GM06990 (cell line): ENCODE results near the gene APOB.

Experiments used
- DNase-seq: peaks from one replicate; pipeline ENCODE4 v3.0.0-alpha.2; 2011; ENCODE audit not compliant: insufficient read length; ENCODE audit errors: extremely low read depth
- H3K27me3 ChIP-seq: replicated peaks from 2 replicates; pipeline ENCODE4 v1.6.0; 2011; ENCODE audit warnings: low read length; ENCODE audit not compliant: control insufficient read depth, insufficient read depth
- H3K36me3 ChIP-seq: 2 replicates; pipeline ENCODE4 v1.5.1; 2011; ENCODE audit warnings: low read length; ENCODE audit not compliant: control insufficient read depth, insufficient read depth
- H3K4me3 ChIP-seq: replicated peaks from 2 replicates; pipeline ENCODE4 v1.5.1; 2011; ENCODE audit warnings: low read depth, mild to moderate bottlenecking, control low read depth, low read length
- TF ChIP-seq, protein P1 (sequence below): IDR thresholded peaks from 2 replicates; pipeline ENCODE4 v1.5.1; 2011; ENCODE audit warnings: low read length, control low read depth, mild to moderate bottlenecking, inconsistent platforms; ENCODE audit not compliant: insufficient read depth, poor library complexity, severe bottlenecking

Gene APOB

DNA sequence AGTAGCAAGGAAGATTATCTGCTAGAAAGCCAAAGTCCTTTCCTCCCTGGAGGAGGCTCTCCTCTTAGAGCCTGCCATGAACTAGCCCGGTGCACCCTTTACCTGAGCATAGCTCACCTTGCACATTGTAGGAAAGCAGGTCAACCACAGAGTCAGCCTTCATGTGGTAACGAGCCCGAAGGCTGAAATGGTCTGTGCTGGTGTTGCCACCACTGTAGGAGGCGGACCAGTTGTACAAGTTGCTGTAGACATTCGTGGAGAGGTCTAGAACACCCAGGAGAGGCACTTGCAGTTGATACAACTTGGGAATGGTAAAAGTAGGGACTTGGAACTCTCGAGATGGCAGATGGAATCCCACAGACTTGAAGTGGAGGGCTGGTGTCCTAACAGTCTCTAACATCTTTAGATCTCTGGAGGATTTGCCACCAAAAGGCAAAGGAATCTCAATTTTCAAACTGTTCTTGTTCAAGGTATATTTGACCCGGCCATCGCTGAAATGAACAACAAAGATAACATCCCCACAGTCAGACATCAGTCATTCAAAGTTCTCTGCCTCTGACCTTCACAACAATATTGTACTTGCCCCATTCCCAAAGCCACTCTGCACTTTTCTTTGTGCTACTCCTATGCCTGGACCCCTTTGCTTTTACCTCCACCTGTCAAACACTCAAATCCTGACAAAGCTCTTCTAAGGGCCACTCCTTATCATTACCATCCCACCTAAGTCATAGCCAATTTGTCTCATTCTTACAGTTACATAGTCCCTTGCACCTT is 30.6 kb downstream of the APOB start:
- no peak for DNase-seq
- H3K36me3 ChIP-seq: no peaks in the 10 kb centered on the region
- H3K27me3 ChIP-seq: 0 out of 2 replicates have a peak, but pooled peaks cover 1% of the 10 kb centered on the region
- no peak overlapping the region for H3K4me3 ChIP-seq
- TF ChIP-seq, protein P1, sequence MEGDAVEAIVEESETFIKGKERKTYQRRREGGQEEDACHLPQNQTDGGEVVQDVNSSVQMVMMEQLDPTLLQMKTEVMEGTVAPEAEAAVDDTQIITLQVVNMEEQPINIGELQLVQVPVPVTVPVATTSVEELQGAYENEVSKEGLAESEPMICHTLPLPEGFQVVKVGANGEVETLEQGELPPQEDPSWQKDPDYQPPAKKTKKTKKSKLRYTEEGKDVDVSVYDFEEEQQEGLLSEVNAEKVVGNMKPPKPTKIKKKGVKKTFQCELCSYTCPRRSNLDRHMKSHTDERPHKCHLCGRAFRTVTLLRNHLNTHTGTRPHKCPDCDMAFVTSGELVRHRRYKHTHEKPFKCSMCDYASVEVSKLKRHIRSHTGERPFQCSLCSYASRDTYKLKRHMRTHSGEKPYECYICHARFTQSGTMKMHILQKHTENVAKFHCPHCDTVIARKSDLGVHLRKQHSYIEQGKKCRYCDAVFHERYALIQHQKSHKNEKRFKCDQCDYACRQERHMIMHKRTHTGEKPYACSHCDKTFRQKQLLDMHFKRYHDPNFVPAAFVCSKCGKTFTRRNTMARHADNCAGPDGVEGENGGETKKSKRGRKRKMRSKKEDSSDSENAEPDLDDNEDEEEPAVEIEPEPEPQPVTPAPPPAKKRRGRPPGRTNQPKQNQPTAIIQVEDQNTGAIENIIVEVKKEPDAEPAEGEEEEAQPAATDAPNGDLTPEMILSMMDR: no peak

DNA sequence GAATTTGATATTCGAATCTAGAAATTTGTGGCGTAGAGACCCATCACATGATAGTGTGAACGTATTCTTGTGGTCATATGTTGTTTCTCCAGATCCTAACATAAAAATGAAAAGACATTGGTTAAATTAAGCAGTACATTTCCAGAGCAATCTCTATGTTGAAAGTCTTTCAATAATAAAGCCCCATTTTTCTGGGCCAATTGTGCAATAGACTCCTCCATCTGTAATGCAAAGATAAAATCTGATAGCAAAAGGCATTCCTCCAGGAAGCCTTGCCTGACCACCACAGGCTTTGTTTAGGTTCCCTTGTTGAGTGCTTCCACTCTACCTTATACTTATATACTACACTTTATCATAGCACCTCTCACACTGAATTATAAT is 31.3 kb downstream of the APOB start:
- Histone ChIP-seq H3K27me3 (peaks cover 1% of the 10 kb centered on the region; the same call in 1 of the 2 replicates), H3K4me3 (no peak overlapping the region), H3K36me3 (no peaks in the 10 kb centered on the region)
- no peak for DNase-seq
- TF ChIP-seq, protein P1: no peak

DNA sequence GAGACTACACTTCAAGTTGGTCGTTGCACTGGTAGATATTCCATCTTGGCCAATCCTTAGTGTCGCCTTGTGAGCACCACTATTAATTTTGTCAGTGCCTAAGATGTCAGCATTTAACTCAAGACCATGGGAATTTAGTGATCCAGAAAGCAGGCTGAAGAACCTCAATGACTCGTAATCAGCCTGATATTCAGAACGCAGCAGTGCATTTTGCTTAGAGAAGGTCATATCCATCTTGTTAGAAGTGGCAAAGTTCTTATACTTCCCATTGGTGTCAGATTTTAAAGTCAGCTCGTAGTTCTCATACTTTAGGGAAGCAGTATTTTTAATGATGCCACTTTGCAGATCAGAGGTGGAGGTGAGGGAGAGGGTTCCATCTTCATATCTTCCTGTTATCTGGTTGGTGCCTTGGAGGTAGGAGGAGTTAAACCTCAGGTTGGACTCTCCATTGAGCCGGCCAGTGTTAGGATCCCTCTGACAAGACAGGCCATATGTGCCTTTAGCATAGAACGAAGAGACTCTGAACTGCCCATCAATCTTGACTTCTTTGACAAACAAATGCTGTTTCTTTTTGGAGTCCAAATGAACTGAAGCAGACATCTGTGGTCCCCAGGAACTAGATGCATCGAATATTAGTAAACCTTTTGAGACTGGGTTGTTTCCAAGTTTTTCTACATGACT is 31.9 kb downstream of the APOB start:
- Histone ChIP-seq H3K27me3 (peaks cover 1% of the 10 kb centered on the region; the same call in 1 of the 2 replicates), H3K4me3 (no peak overlapping the region), H3K36me3 (no peaks in the 10 kb centered on the region)
- TF ChIP-seq, protein P1: no peak
- DNase-seq: no peak

DNA sequence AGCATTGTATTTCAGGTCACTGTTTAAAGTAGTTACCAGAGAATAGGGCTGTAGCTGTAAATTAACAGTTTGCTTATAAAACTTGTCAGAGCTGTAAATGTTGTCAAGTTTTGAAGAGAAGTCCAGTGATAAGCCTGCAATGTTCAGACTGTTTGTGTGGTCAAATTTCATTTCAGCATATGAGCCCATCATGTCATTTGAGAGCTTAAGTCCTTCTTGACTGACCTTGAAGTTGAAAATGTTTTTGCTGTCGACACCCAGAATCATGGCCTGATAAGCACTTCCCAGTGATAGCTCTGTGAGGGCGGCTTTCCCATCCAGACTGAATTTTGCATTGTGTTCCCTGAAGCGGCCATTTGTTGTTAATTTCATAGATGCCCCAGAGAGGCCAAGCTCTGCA is 32.4 kb downstream of the APOB start:
- TF ChIP-seq, protein P1: no peak
- no peaks in the 10 kb centered on the region for H3K36me3 ChIP-seq
- DNase-seq: no peak
- H3K27me3 ChIP-seq: peaks cover 1% of the 10 kb centered on the region; the same call in 1 of the 2 replicates
- no peak overlapping the region for H3K4me3 ChIP-seq

DNA sequence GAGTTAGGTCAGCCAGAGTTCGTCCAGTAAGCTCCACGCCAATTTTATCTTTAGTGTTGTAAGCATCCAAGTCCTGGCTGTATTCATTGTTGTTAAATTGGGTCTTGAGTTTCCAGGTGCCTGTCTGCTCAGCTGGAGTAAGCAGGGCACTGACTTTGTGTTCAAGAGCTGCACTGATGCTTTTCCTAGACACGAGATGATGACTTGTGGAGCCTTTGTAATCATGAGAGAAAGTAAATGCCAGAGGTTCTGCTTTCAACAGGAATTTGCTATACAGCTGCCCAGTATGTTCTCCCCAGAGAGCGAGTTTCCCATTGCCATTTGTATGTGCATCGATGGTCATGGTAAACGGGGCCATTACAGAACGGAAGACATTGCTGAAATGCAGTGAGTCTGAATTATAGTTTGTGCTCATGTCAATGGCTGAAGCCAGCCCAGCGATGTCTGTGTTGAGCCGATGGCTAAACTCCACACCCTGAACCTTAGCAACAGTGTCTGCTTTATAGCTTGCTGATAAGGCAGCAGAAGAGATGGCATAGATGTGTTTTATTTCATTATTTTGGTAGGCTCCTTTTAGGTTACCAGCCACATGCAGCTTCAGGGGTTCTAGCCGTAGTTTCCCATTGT is 32.9 kb downstream of the APOB start:
- TF ChIP-seq, protein P1: no peak
- Histone ChIP-seq H3K36me3 (no peaks in the 10 kb centered on the region), H3K27me3 (peaks cover 1% of the 10 kb centered on the region; the same call in 1 of the 2 replicates), H3K4me3 (no peak overlapping the region)
- DNase-seq: no peak
